Transverse colon (tissue), 4 donors: Measurements from ENCODE around the gene MON1A.

Source experiments
- POLR2A ChIP-seq: fragments of 450-650 bp; IDR thresholded peaks from one replicate; pipeline ENCODE4 v1.6.1; 2016; ENCODE audit warnings: antibody characterized with exemption, mild to moderate bottlenecking, moderate library complexity
- POLR2AphosphoS5 ChIP-seq, 3 donors: sonication (generic); formaldehyde crosslinking; IDR thresholded peaks; one replicate each; pipeline ENCODE4 v1.6.1; 2016; ENCODE audit warnings: antibody characterized with exemption in 3 of 3
- TF ChIP-seq, protein P1 (sequence below), 5 experiments: fragments of 200-600 bp in 3 of 5; fragments of 450-650 bp in 2 of 5; sonication (generic) in 3 of 5; IDR thresholded peaks; 1 replicate in 2 of 5; 2 replicates in 3 of 5; pipeline ENCODE4 v1.5.1; 2016 to 2017; ENCODE audit warnings: antibody characterized with exemption in 5 of 5, inconsistent platforms in 3 of 5, mild to moderate bottlenecking in 2 of 5, moderate library complexity in 1 of 5

DNA sequence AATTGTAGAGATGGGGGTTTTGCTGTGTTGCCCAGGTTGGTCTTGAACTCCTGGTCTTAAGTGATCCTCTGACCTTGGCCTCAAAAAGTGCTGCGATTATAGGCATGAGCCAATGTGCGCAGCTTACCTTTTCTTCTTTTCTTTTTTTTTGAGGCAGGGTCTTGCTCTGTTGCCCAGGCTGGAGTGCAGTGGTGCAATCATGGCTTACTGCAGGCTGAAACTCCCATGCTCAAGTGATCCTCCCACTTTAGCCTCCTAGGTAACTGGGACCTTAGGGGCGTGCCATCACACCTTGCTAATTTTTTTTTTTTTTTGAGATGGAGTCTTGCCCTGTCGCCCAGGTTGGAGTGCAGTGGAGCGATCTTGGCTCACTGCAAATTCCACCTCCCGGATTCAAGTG, 23.3 kb upstream of the MON1A start:
- TF ChIP-seq POLR2AphosphoS5 (IDR thresholded peaks at IDR 0.05) = no peak
- TF ChIP-seq POLR2A = no peak
- TF ChIP-seq, protein P1, sequence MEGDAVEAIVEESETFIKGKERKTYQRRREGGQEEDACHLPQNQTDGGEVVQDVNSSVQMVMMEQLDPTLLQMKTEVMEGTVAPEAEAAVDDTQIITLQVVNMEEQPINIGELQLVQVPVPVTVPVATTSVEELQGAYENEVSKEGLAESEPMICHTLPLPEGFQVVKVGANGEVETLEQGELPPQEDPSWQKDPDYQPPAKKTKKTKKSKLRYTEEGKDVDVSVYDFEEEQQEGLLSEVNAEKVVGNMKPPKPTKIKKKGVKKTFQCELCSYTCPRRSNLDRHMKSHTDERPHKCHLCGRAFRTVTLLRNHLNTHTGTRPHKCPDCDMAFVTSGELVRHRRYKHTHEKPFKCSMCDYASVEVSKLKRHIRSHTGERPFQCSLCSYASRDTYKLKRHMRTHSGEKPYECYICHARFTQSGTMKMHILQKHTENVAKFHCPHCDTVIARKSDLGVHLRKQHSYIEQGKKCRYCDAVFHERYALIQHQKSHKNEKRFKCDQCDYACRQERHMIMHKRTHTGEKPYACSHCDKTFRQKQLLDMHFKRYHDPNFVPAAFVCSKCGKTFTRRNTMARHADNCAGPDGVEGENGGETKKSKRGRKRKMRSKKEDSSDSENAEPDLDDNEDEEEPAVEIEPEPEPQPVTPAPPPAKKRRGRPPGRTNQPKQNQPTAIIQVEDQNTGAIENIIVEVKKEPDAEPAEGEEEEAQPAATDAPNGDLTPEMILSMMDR (IDR thresholded peaks at IDR 0.05) = no peak
